ENCODE results near the gene SAMD9. TPM values are rescaled to one million over a fixed set of nuclear protein-coding genes. Genes with fewer than 3 reads are reported as not detected.

The SAMD9 gene
- polyA plus RNA-seq, 1 donor (not counting 4 experiments of a cell fraction or from before 2014, with no cell fraction given): 26.8 TPM

GRCh38 chr7:93053209-93053948 lies 64.4 kb downstream of the SAMD9 start:
- no peak for DNase-seq (ENCODE audit: low read depth, low spot score)
- no peak for FAIRE-seq
- dilution Hi-C loops (cut with MboI; ENCODE audit: extremely low pct_ligation_motif_present, low sequenced_read_pairs): no loop called here
- H3K9ac ChIP-seq (ENCODE audit: control insufficient read depth, extremely low read depth, insufficient read depth, low read length): no peak overlapping the region
- no peaks in the 10 kb centered on the region for H4K20me1 ChIP-seq (ENCODE audit: control insufficient read depth, extremely low read depth, insufficient read depth, low read length)
- no peak overlapping the region for H3K27ac ChIP-seq (ENCODE audit: control insufficient read depth, insufficient read depth, low read length)
- no peaks in the 10 kb centered on the region for H3K27me3 ChIP-seq (ENCODE audit: control insufficient read depth, extremely low read depth, insufficient read depth, low read length)
- H3K79me2 ChIP-seq (ENCODE audit: control insufficient read depth, insufficient read depth, low read length): no peaks in the 10 kb centered on the region
- H3K9me3 ChIP-seq (ENCODE audit: control insufficient read depth, low read depth, low read length): no peaks in the 10 kb centered on the region
- H3K4me1 ChIP-seq (ENCODE audit: control insufficient read depth, extremely low read depth, insufficient read depth, low read length): peaks cover 9% of the 10 kb centered on the region
- no peaks in the 10 kb centered on the region for H3K9me1 ChIP-seq (ENCODE audit: control insufficient read depth, extremely low read depth, insufficient read depth, low read length)
- no peak for TF ChIP-seq EZH2 (IDR thresholded peaks at IDR 0.05; ENCODE audit: low read length)
- TF ChIP-seq CTCF (optimal IDR thresholded peaks at IDR 0.05 in 1 of 3, IDR thresholded peaks at IDR 0.05 in 1 of 3, conservative IDR thresholded peaks at IDR 0.05 in 1 of 3; ENCODE audit: extremely low read depth in 1 of 3, insufficient read depth in 2 of 3, low read length in 3 of 3): no peak
- H3K36me3 ChIP-seq (ENCODE audit: control insufficient read depth in 2 of 2, extremely low read depth in 1 of 2, insufficient read depth in 2 of 2, low read length in 2 of 2): no peaks in the 10 kb centered on the region
- peak overlapping the region; percentile 79 for H2AFZ ChIP-seq (ENCODE audit: control insufficient read depth, low read length)
- H3K4me2 ChIP-seq (ENCODE audit: control insufficient read depth, extremely low read depth, insufficient read depth, low read depth, low read length): peak overlapping the region; percentile 20
- H3K4me3 ChIP-seq (ENCODE audit: control insufficient read depth in 2 of 3, extremely low read depth in 1 of 3, insufficient read depth in 2 of 3, low read depth in 1 of 3, low read length in 3 of 3): no peak overlapping the region

- dilution Hi-C loops (cut with MboI; ENCODE audit: extremely low pct_ligation_motif_present, low sequenced_read_pairs): no loop called here
- no peak for FAIRE-seq
- Histone ChIP-seq H4K20me1 (ENCODE audit: control insufficient read depth, extremely low read depth, insufficient read depth, low read length) (no peaks in the 10 kb centered on the region), H3K4me2 (ENCODE audit: control insufficient read depth, extremely low read depth, insufficient read depth, low read depth, low read length) (no peak overlapping the region), H3K9me3 (ENCODE audit: control insufficient read depth, low read depth, low read length) (no peaks in the 10 kb centered on the region), H3K36me3 (ENCODE audit: control insufficient read depth in 2 of 2, extremely low read depth in 1 of 2, insufficient read depth in 2 of 2, low read length in 2 of 2) (no peaks in the 10 kb centered on the region), H3K27me3 (ENCODE audit: control insufficient read depth, extremely low read depth, insufficient read depth, low read length) (no peaks in the 10 kb centered on the region), H3K4me3 (ENCODE audit: control insufficient read depth in 2 of 3, extremely low read depth in 1 of 3, insufficient read depth in 2 of 3, low read depth in 1 of 3, low read length in 3 of 3) (no peak overlapping the region), H3K9me1 (ENCODE audit: control insufficient read depth, extremely low read depth, insufficient read depth, low read length) (no peaks in the 10 kb centered on the region), H3K4me1 (ENCODE audit: control insufficient read depth, extremely low read depth, insufficient read depth, low read length) (peaks cover 9% of the 10 kb centered on the region), H3K9ac (ENCODE audit: control insufficient read depth, extremely low read depth, insufficient read depth, low read length) (no peak overlapping the region), H2AFZ (ENCODE audit: control insufficient read depth, low read length) (no peak overlapping the region), H3K27ac (ENCODE audit: control insufficient read depth, insufficient read depth, low read length) (no peak overlapping the region), H3K79me2 (ENCODE audit: control insufficient read depth, insufficient read depth, low read length) (no peaks in the 10 kb centered on the region)
- no peak for DNase-seq (ENCODE audit: low read depth, low spot score)
- no peak for TF ChIP-seq EZH2 (IDR thresholded peaks at IDR 0.05; ENCODE audit: low read length)
- TF ChIP-seq CTCF (optimal IDR thresholded peaks at IDR 0.05 in 1 of 3, IDR thresholded peaks at IDR 0.05 in 1 of 3, conservative IDR thresholded peaks at IDR 0.05 in 1 of 3; ENCODE audit: extremely low read depth in 1 of 3, insufficient read depth in 2 of 3, low read length in 3 of 3): no peak
Observed at GRCh38 chr7:93051660-93052059, 66.1 kb downstream of the SAMD9 start.

Other genes with a start within 250 kb of the SAMD9 start
- gene SAMD9L, start 30.4 kb upstream of the SAMD9 start, polyA plus RNA-seq: 4.2 to 6.8 TPM (median 6.5 TPM) in 3 replicates
- 0.06 TPM in 1 of 3 replicates, not detected in the others for gene HEPACAM2, start 108.5 kb upstream of the SAMD9 start, polyA plus RNA-seq
- 9.5 to 23.1 TPM (median 17.0 TPM) in 3 replicates for gene VPS50, start 114.4 kb upstream of the SAMD9 start, polyA plus RNA-seq

Data from keratinocyte (primary cell).